HepG2 (cell line): ENCODE data around the gene ITIH1. TPM values are rescaled to one million over a fixed set of nuclear protein-coding genes. Genes with fewer than 3 reads are reported as not detected.

Experiments used
- ATAC-seq: fragments of 200-7000 bp; cut with Tn5 transposase; 3 replicates; pipeline ENCODE4 v1.9.1; 2020; ENCODE audit warnings: mild to moderate bottlenecking, moderate library complexity
- BruUV-seq: library from RNA; stranded (reverse); fragments of 400-500 nt; replicated peaks from 2 replicates; lab custom pipeline; 2021; lab: Mats Ljungman, UMichigan
- CTCF ChIA-PET: fragments of 300-600 bp; formaldehyde crosslinking; extraction: SDS; loops from one replicate; lab custom pipeline; 2021; ENCODE audit warnings: low total read pairs, inconsistent platforms, low intra/inter-chr PET ratio; lab: Yijun Ruan, JAX
- POLR2A ChIA-PET: fragments of 350-600 bp; sonication (Branson Sonifier 250); formaldehyde crosslinking; loops from one replicate; lab custom pipeline; 2020; ENCODE audit warnings: antibody characterized with exemption, inconsistent platforms; lab: Yijun Ruan, JAX
- DNase-seq: peaks from one replicate; pipeline ENCODE4 v3.0.0-alpha.2; 2015; ENCODE audit warnings: low spot score
- FAIRE-seq: peaks from 3 replicates; lab custom pipeline; 2011; peaks lifted over from hg19 to GRCh38; lab: Jason Lieb, UNC
- H2AFZ ChIP-seq: one replicate; pipeline ENCODE4 v1.6.1; 2011; ENCODE audit warnings: low read length, inconsistent platforms
- H3K27ac ChIP-seq: fragments of 300-600 bp; 3 replicates; pipeline ENCODE4 v1.8.0; 2011; ENCODE audit warnings: mixed run types, mild to moderate bottlenecking, mixed read lengths, low read length, inconsistent platforms; ENCODE audit not compliant: insufficient read depth; ENCODE audit errors: extremely low read length
- H3K27me3 ChIP-seq, 2 experiments: fragments of 200-600 bp in 1 of 2; 2 replicates in 1 of 2; 3 replicates in 1 of 2; pipeline versions ENCODE4 v1.6.0 to v1.8.0; 2011; ENCODE audit warnings: low read length in 2 of 2, mild to moderate bottlenecking in 2 of 2, moderate library complexity in 2 of 2, inconsistent platforms in 1 of 2; ENCODE audit not compliant: insufficient read depth in 2 of 2, control insufficient read depth in 1 of 2
- H3K36me3 ChIP-seq, 2 experiments: fragments of 200-600 bp in 1 of 2; replicated peaks in 1 of 2; 2 replicates in 1 of 2; 3 replicates in 1 of 2; pipeline versions ENCODE4 v1.5.1 to v1.8.0; 2011; ENCODE audit warnings: low read length in 2 of 2, inconsistent platforms in 1 of 2; ENCODE audit not compliant: insufficient read depth in 2 of 2, control insufficient read depth in 1 of 2
- H3K4me1 ChIP-seq: 2 replicates; pipeline ENCODE4 v1.5.1; 2012; ENCODE audit warnings: low read length, inconsistent platforms; ENCODE audit not compliant: insufficient read depth
- H3K4me2 ChIP-seq: 2 replicates; pipeline ENCODE4 v1.6.0; 2011; ENCODE audit warnings: low read depth, low read length, inconsistent platforms
- H3K4me3 ChIP-seq, 3 experiments: fragments of 200-600 bp in 1 of 3; sonication (generic), shearing (Covaris generic) in 1 of 3; replicated peaks in 1 of 3; 2 replicates each; pipeline ENCODE4 v1.5.1; 2011 to 2016; ENCODE audit warnings: low read length in 3 of 3, inconsistent platforms in 2 of 3, low read depth in 2 of 3, mild to moderate bottlenecking in 2 of 3, control low read depth in 1 of 3, mixed read lengths in 1 of 3; ENCODE audit not compliant: insufficient read depth in 1 of 3
- H3K79me2 ChIP-seq: one replicate; pipeline ENCODE4 v1.6.1; 2011; ENCODE audit warnings: low read length, inconsistent platforms; ENCODE audit not compliant: insufficient read depth
- H3K9ac ChIP-seq: 2 replicates; pipeline ENCODE4 v1.6.0; 2011; ENCODE audit warnings: mild to moderate bottlenecking, low read depth, low read length, inconsistent platforms; ENCODE audit not compliant: insufficient read depth
- H3K9me3 ChIP-seq: 2 replicates; pipeline ENCODE4 v1.5.1; 2012; ENCODE audit warnings: mild to moderate bottlenecking, low read length
- H4K20me1 ChIP-seq: 2 replicates; pipeline ENCODE4 v1.6.0; 2011; ENCODE audit warnings: inconsistent platforms, mild to moderate bottlenecking, low read length, moderate library complexity; ENCODE audit not compliant: insufficient read depth
- ARNTL ChIP-seq: sonication (generic); formaldehyde crosslinking; IDR thresholded peaks from 2 replicates; pipeline ENCODE4 v1.4.0; 2020; ENCODE audit warnings: mild to moderate bottlenecking, missing genetic modification reagents
- ATF7-NPFF ChIP-seq: sonication (generic); formaldehyde crosslinking; IDR thresholded peaks from 2 replicates; pipeline ENCODE4 v1.8.1; 2023; ENCODE audit warnings: mild to moderate bottlenecking, low read depth, missing genetic modification reagents, moderate library complexity
- FOXP4 ChIP-seq: sonication (generic); formaldehyde crosslinking; IDR thresholded peaks from 2 replicates; pipeline ENCODE4 v1.4.0; 2020; ENCODE audit warnings: missing genetic modification reagents
- GATAD2A ChIP-seq: IDR thresholded peaks from 2 replicates; pipeline ENCODE4 v1.6.1; 2016
- MED8 ChIP-seq: sonication (generic); formaldehyde crosslinking; IDR thresholded peaks from 2 replicates; pipeline ENCODE4 v1.8.1; 2023; ENCODE audit warnings: mild to moderate bottlenecking, missing genetic modification reagents; ENCODE audit not compliant: insufficient replicate concordance
- NR2F1 ChIP-seq, 2 experiments: fragments of 450-650 bp in 1 of 2; formaldehyde crosslinking in 1 of 2; IDR thresholded peaks; 2 replicates each; pipeline versions ENCODE4 v1.5.0 to v1.6.1; 2016 to 2020; ENCODE audit warnings: mild to moderate bottlenecking in 1 of 2, missing compliant biosample characterization in 1 of 2, missing genetic modification reagents in 1 of 2, moderate library complexity in 1 of 2
- ONECUT2 ChIP-seq: sonication (generic); formaldehyde crosslinking; IDR thresholded peaks from 2 replicates; pipeline ENCODE4 v1.4.0; 2020; ENCODE audit warnings: missing genetic modification reagents
- PATZ1 ChIP-seq: sonication (generic); formaldehyde crosslinking; IDR thresholded peaks from 2 replicates; pipeline ENCODE4 v1.4.0; 2020; ENCODE audit warnings: missing genetic modification reagents
- RBAK ChIP-seq: sonication (generic); formaldehyde crosslinking; IDR thresholded peaks from 2 replicates; pipeline ENCODE4 v1.5.1; 2020; ENCODE audit warnings: mild to moderate bottlenecking, missing genetic modification reagents
- SIN3A ChIP-seq: IDR thresholded peaks from 2 replicates; pipeline ENCODE4 v1.6.1; 2011; ENCODE audit warnings: low read depth, mild to moderate bottlenecking, control low read depth, low read length, borderline replicate concordance
- SP4 ChIP-seq: sonication (generic); formaldehyde crosslinking; IDR thresholded peaks from 2 replicates; pipeline ENCODE4 v1.8.1; 2023; ENCODE audit warnings: mild to moderate bottlenecking, missing genetic modification reagents
- SSRP1 ChIP-seq: IDR thresholded peaks from 2 replicates; pipeline ENCODE4 v1.6.1; 2016; ENCODE audit warnings: control low read depth
- STAG1 ChIP-seq: sonication (generic); formaldehyde crosslinking; IDR thresholded peaks from 2 replicates; pipeline ENCODE4 v1.4.0; 2020; ENCODE audit warnings: missing genetic modification reagents
- TFAP4 ChIP-seq: sonication (generic); IDR thresholded peaks from 2 replicates; pipeline ENCODE4 v1.6.1; 2016; ENCODE audit warnings: low read depth, borderline replicate concordance
- ZNF20 ChIP-seq: sonication (generic); formaldehyde crosslinking; IDR thresholded peaks from 2 replicates; pipeline ENCODE4 v1.4.0; 2020; ENCODE audit warnings: mild to moderate bottlenecking, moderate library complexity, missing genetic modification reagents
- ZNF234 ChIP-seq: sonication (generic); formaldehyde crosslinking; conservative IDR thresholded peaks from 2 replicates; pipeline ENCODE4 v1.5.1; 2020; ENCODE audit warnings: mild to moderate bottlenecking, missing genetic modification reagents
- ZNF235 ChIP-seq: sonication (generic); formaldehyde crosslinking; IDR thresholded peaks from 2 replicates; pipeline ENCODE4 v1.8.1; 2023; ENCODE audit warnings: mild to moderate bottlenecking, missing genetic modification reagents, borderline replicate concordance
- ZNF563 ChIP-seq: sonication (generic); formaldehyde crosslinking; IDR thresholded peaks from 2 replicates; pipeline ENCODE4 v1.8.0; 2022; ENCODE audit warnings: mild to moderate bottlenecking, moderate library complexity, missing genetic modification reagents
- ZNF709 ChIP-seq: sonication (generic); formaldehyde crosslinking; IDR thresholded peaks from 2 replicates; pipeline ENCODE4 v1.5.0; 2020; ENCODE audit warnings: mild to moderate bottlenecking, missing genetic modification reagents
- ZSCAN12 ChIP-seq: sonication (generic); formaldehyde crosslinking; IDR thresholded peaks from 2 replicates; pipeline ENCODE4 v1.9.0; 2021; ENCODE audit warnings: mild to moderate bottlenecking, missing genetic modification reagents
- WGBS: methylation state at CpG from one replicate; pipeline ENCODE4 v1.1.6; 2017; ENCODE audit warnings: low lambda C conversion rate; 5-methylcytosine and 5-hydroxymethylcytosine counted together
- in situ Hi-C: cut with HindIII; loops from 2 replicates; pipeline ENCODE4 v1.10.0; 2017; ENCODE audit warnings: low pct_unique_long_range_greater_than_20kb; ENCODE audit not compliant: extremely low pct_ligation_motif_present
- intact Hi-C: fragments of 100-400 bp; cut with micrococcal nuclease; formaldehyde crosslinking; loops from one replicate; pipeline ENCODE4 v1.10.0; 2022; ENCODE audit not compliant: unreplicated experiment
- polyA plus RNA-seq, 8 experiments: library from polyadenylated mRNA; depleted of rRNA in 3 of 8; stranded (reverse) in 7 of 8; unstranded in 1 of 8; fragments of >200 nt; fragmentation: Illumina TruSeq in 4 of 8; extraction: Trizol in 4 of 8; gene quantifications; 2 replicates each; pipeline versions ENCODE4 v1.2.1 to v1.2.3, GENCODE V29; 2011 to 2016; ENCODE audit warnings: low read depth in 4 of 8, missing spikeins in 1 of 8, mixed read lengths in 1 of 8; ENCODE audit not compliant: insufficient read depth in 1 of 8
- total RNA-seq, 5 experiments: library from RNA; depleted of rRNA; stranded (reverse); fragments of >200 nt; fragmentation: Illumina TruSeq; extraction: Trizol; gene quantifications; 2 replicates each; pipeline ENCODE4 v1.2.3, GENCODE V29; 2016; ENCODE audit warnings: low read depth in 1 of 5

Gene ITIH1
- total and polyA plus RNA-seq, 2 of the 13 experiments (the other 11 are each of a cell fraction or from before 2014, with no cell fraction given) = 12.3 to 19.6 TPM

- no peak overlapping the region for H3K27ac ChIP-seq
- no peak overlapping the region for H2AFZ ChIP-seq
- ATAC-seq (peak; percentile 45), FAIRE-seq (peak; percentile 77), DNase-seq (peak; percentile 41)
- in situ Hi-C loops = no loop called here
- H3K27me3 ChIP-seq = no peaks in the 10 kb centered on the region
- peaks cover 51% of the 10 kb centered on the region for H3K4me1 ChIP-seq
- intact Hi-C loops = loop anchor here (1.0 kb wide), 1 partner anchor 57 kb away; no protein-coding TSS in a partner anchor
- no peak overlapping the region for H3K4me3 ChIP-seq
- H3K9ac ChIP-seq = no peak overlapping the region
- peaks cover 32 to 63% of the 10 kb centered on the region in 2 experiments for H3K36me3 ChIP-seq
- no peaks in the 10 kb centered on the region for H4K20me1 ChIP-seq
- no peaks in the 10 kb centered on the region for H3K9me3 ChIP-seq
- ChIA-PET POLR2A (interaction anchor here (0.6 to 10.9 kb wide), 9 partner anchors 9 to 94 kb away, joined by 3 to 466 read pairs (median 5); partner anchors contain the start of genes ITIH1 and NEK4), CTCF (interaction anchor here (1.3 to 2.2 kb wide), 2 partner anchors 51 to 56 kb away, joined by 3 to 29 read pairs; no protein-coding TSS in a partner anchor)
- no peak overlapping the region for H3K4me2 ChIP-seq
- H3K79me2 ChIP-seq = peaks cover 4% of the 10 kb centered on the region
- no TSS peak for BruUV-seq
- 53% methylated on average over 7 of the region's 14 CpGs for WGBS
- no peak for TF ChIP-seq ZNF234
- TF ChIP-seq ARNTL (CRISPR knock-in tag) = no peak
- TF ChIP-seq ZSCAN12 = no peak
- no peak for TF ChIP-seq ZNF20 (CRISPR knock-in tag)
- TF ChIP-seq ATF7-NPFF = no peak
- no peak for TF ChIP-seq FOXP4 (CRISPR knock-in tag)
- peak; percentile 75; the same call in 1 of the 2 replicates for TF ChIP-seq SSRP1 (CRISPR knock-in tag)
- peak; percentile 80 for TF ChIP-seq STAG1 (CRISPR knock-in tag)
- no peak for TF ChIP-seq ZNF709 (CRISPR knock-in tag)
- 0 out of 2 replicates have a peak, but pooled peaks have one; percentile 58 for TF ChIP-seq SP4 (CRISPR knock-in tag)
- TF ChIP-seq PATZ1 (CRISPR knock-in tag) = 0 out of 2 replicates have a peak, but pooled peaks have one; percentile 20
- no peak for TF ChIP-seq ONECUT2 (CRISPR knock-in tag)
- TF ChIP-seq NR2F1 (CRISPR knock-in tag; IDR thresholded peaks at IDR 0.05) = no peak
- no peak for TF ChIP-seq MED8 (CRISPR knock-in tag)
- no peak for TF ChIP-seq RBAK (CRISPR knock-in tag)
- TF ChIP-seq GATAD2A (CRISPR knock-in tag) = 0 out of 2 replicates have a peak, but pooled peaks have one; percentile 22
- TF ChIP-seq TFAP4 = peak; percentile 80; the same call in 1 of the 2 replicates
- no peak for TF ChIP-seq ZNF235 (CRISPR knock-in tag)
- no peak for TF ChIP-seq SIN3A
- no peak for TF ChIP-seq ZNF563
Measured at GRCh38 chr3:52798978-52799476, 21.6 kb downstream of the ITIH1 start.
